ENCODE measurements around the gene TLCD1. TPM values are rescaled to one million over a fixed set of nuclear protein-coding genes. Genes with fewer than 3 reads are reported as not detected.

TLCD1 gene
- total and polyA plus RNA-seq, 2 donors (not counting 1 experiment from before 2014, with no cell fraction given), result 0.49 to 3.1 TPM

- Histone ChIP-seq H3K4me3 (ENCODE audit: control extremely low read depth in 1 of 5, extremely low read depth in 1 of 5, insufficient read depth in 1 of 5, low read depth in 2 of 5, low read length in 4 of 5) (no peak overlapping the region), H3K27me3 (replicated peaks in 1 of 4; ENCODE audit: control extremely low read depth in 1 of 4, control insufficient read depth in 3 of 4, insufficient read depth in 4 of 4, low read length in 3 of 4) (no peaks in the 10 kb centered on the region), H2AFZ (ENCODE audit: insufficient read depth, low read depth, low read length, poor library complexity, severe bottlenecking) (no peak overlapping the region), H3K27ac (ENCODE audit: low read length in 2 of 2) (no peak overlapping the region), H3K9ac (ENCODE audit: low read length) (no peak overlapping the region), H3K36me3 (replicated peaks in 1 of 2; ENCODE audit: control extremely low read depth in 1 of 2, control insufficient read depth in 1 of 2, extremely low read depth in 1 of 2, insufficient read depth in 2 of 2, low read length in 1 of 2) (peaks cover 0 to under 1% of the 10 kb centered on the region in 2 experiments), H3K4me2 (replicated peaks; ENCODE audit: low read depth, low read length, poor library complexity, severe bottlenecking) (no peak overlapping the region), H3K79me2 (ENCODE audit: control insufficient read depth, insufficient read depth, low read length) (peaks cover 56% of the 10 kb centered on the region), H3K4me1 (ENCODE audit: control insufficient read depth in 2 of 2, insufficient read depth in 2 of 2, low read length in 2 of 2) (peaks cover 0 to 4% of the 10 kb centered on the region in 2 donors), H4K20me1 (ENCODE audit: control insufficient read depth, insufficient read depth, low read length, poor library complexity, severe bottlenecking) (peaks cover 11% of the 10 kb centered on the region), H3K9me3 (ENCODE audit: control extremely low read depth in 1 of 3, control insufficient read depth in 2 of 3, insufficient read depth in 1 of 3, low read length in 2 of 3) (no peaks in the 10 kb centered on the region)
- Mint-ChIP-seq H3K4me1 (peaks cover 15% of the 10 kb centered on the region), H3K9me3 (ENCODE audit: insufficient read depth) (no peaks in the 10 kb centered on the region), H3K27ac (no peak overlapping the region), H3K27me3 (no peaks in the 10 kb centered on the region), H3K4me3 (no peak overlapping the region)
- ChIA-PET POLR2A (no interaction called here), CTCF (interaction anchor here (1.2 to 3.9 kb wide), 3 partner anchors 10 to 47 kb away, joined by 3 to 33 read pairs (median 7); no protein-coding TSS in a partner anchor)
- no peak for DNase-seq
- TF ChIP-seq EZH2 (IDR thresholded peaks at IDR 0.05; ENCODE audit: borderline replicate concordance, insufficient read depth, low read depth, low read length, poor library complexity, severe bottlenecking) (no peak), CTCF (IDR thresholded peaks at IDR 0.05) (no peak)
- ATAC-seq (ENCODE audit: low read depth), result no peak
- intact Hi-C loops (cut with micrococcal nuclease), result loop anchor here (10.0 kb wide), 1 partner anchor 61 kb away; no protein-coding TSS in a partner anchor
- 98% methylated on average over 3 of the region's 6 CpGs for WGBS (ENCODE audit: insufficient coverage)
These were observed 47.7 kb upstream of the TLCD1 start for GRCh38 chr17:28773736-28774135.

DNA sequence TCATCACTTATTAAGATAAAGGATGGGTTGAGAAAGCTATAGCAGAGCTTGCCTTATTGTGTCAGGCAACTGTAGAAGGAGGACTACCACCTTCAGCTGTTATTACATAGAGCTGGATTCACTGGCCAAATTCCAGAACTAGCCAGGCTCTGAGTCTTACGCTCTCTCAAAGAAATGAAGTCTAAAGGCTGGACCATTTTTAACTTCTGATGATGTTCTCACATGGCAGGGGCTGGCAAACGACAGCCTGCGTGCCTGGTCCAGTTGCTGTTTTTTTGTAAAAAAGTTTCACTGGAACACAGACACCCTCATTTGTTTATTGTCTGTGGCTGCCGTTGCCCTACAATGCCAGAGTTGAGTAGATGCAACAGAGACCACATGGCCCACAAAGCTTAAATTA, 39.0 kb upstream of the TLCD1 start:
- Histone ChIP-seq H3K36me3 (replicated peaks in 1 of 2; ENCODE audit: control extremely low read depth in 1 of 2, control insufficient read depth in 1 of 2, extremely low read depth in 1 of 2, insufficient read depth in 2 of 2, low read length in 1 of 2) (peaks cover 11 to 21% of the 10 kb centered on the region in 2 experiments), H3K27me3 (replicated peaks in 1 of 4; ENCODE audit: control extremely low read depth in 1 of 4, control insufficient read depth in 3 of 4, insufficient read depth in 4 of 4, low read length in 3 of 4) (no peaks in the 10 kb centered on the region), H3K4me3 (ENCODE audit: control extremely low read depth in 1 of 5, extremely low read depth in 1 of 5, insufficient read depth in 1 of 5, low read depth in 2 of 5, low read length in 4 of 5) (no peak overlapping the region), H3K79me2 (ENCODE audit: control insufficient read depth, insufficient read depth, low read length) (peaks cover 13% of the 10 kb centered on the region), H4K20me1 (ENCODE audit: control insufficient read depth, insufficient read depth, low read length, poor library complexity, severe bottlenecking) (peaks cover 22% of the 10 kb centered on the region), H3K4me1 (ENCODE audit: control insufficient read depth in 2 of 2, insufficient read depth in 2 of 2, low read length in 2 of 2) (peaks cover 0 to 8% of the 10 kb centered on the region in 2 donors), H3K9me3 (ENCODE audit: control extremely low read depth in 1 of 3, control insufficient read depth in 2 of 3, insufficient read depth in 1 of 3, low read length in 2 of 3) (no peaks in the 10 kb centered on the region), H3K9ac (ENCODE audit: low read length) (no peak overlapping the region), H3K27ac (ENCODE audit: low read length in 2 of 2) (no peak overlapping the region), H2AFZ (ENCODE audit: insufficient read depth, low read depth, low read length, poor library complexity, severe bottlenecking) (no peak overlapping the region), H3K4me2 (replicated peaks; ENCODE audit: low read depth, low read length, poor library complexity, severe bottlenecking) (no peak overlapping the region)
- H3K27ac Mint-ChIP-seq, result no peak overlapping the region
- no peaks in the 10 kb centered on the region for H3K9me3 Mint-ChIP-seq (ENCODE audit: insufficient read depth)
- peaks cover 11% of the 10 kb centered on the region for H3K4me1 Mint-ChIP-seq
- no peak overlapping the region for H3K4me3 Mint-ChIP-seq
- H3K27me3 Mint-ChIP-seq, result no peaks in the 10 kb centered on the region
- DNase-seq (no peak), ATAC-seq (ENCODE audit: low read depth) (no peak)
- no peak for TF ChIP-seq CTCF (IDR thresholded peaks at IDR 0.05)
- TF ChIP-seq EZH2 (IDR thresholded peaks at IDR 0.05; ENCODE audit: borderline replicate concordance, insufficient read depth, low read depth, low read length, poor library complexity, severe bottlenecking), result no peak
- WGBS (ENCODE audit: insufficient coverage), result 100% methylated on average over 3 of the region's 4 CpGs
- CTCF ChIA-PET, result interaction anchor here (1.0 to 7.6 kb wide), 26 partner anchors 8 to 352 kb away, joined by 3 to 137 read pairs (median 16); partner anchors contain the start of genes DHRS13, FAM222B, FLOT2 and NEK8
- intact Hi-C loops (cut with micrococcal nuclease), result no loop called here
- POLR2A ChIA-PET, result no interaction called here
